Neural crest cell (in vitro differentiated cells): ENCODE data around the gene ODAD4. TPM values are rescaled to one million over a fixed set of nuclear protein-coding genes. Genes with fewer than 3 reads are reported as not detected.

Source experiments
- DNase-seq: peaks from one replicate; pipeline ENCODE4 v3.0.0; 2021; ENCODE audit warnings: low read depth, mixed read lengths, low spot score
- H3K27ac Mint-ChIP-seq: one replicate; pipeline ENCODE4 v1.8.0; 2021; ENCODE audit warnings: mild to moderate bottlenecking, mixed read lengths; ENCODE audit not compliant: unreplicated experiment
- H3K27me3 Mint-ChIP-seq: 2 replicates; pipeline ENCODE4 v1.8.0; 2021; ENCODE audit warnings: low read depth, mild to moderate bottlenecking, mixed read lengths
- H3K36me3 Mint-ChIP-seq: 2 replicates; pipeline ENCODE4 v1.8.0; 2021; ENCODE audit warnings: low read depth, mild to moderate bottlenecking, mixed read lengths
- H3K4me1 Mint-ChIP-seq: 2 replicates; pipeline ENCODE4 v1.8.0; 2021; ENCODE audit warnings: mixed read lengths
- H3K4me3 Mint-ChIP-seq: one replicate; pipeline ENCODE4 v1.8.0; 2021; ENCODE audit warnings: mild to moderate bottlenecking, mixed read lengths
- H3K9me3 Mint-ChIP-seq: 2 replicates; pipeline ENCODE4 v1.8.0; 2021; ENCODE audit warnings: mixed read lengths
- CTCF ChIP-seq: fragments of 200-600 bp; sonication (generic); conservative IDR thresholded peaks from 2 replicates; pipeline ENCODE4 v1.5.0; 2021; ENCODE audit warnings: antibody characterized with exemption, mild to moderate bottlenecking
- total RNA-seq: library from RNA; stranded (reverse); gene quantifications from 2 replicates; pipeline ENCODE4 v1.2.1, GENCODE V29; 2021

Gene ODAD4
- total RNA-seq, 1 donor from 2014 or later = 4.8 TPM

- peaks cover 4% of the 10 kb centered on the region for H3K27me3 Mint-ChIP-seq
- H3K9me3 Mint-ChIP-seq = no peaks in the 10 kb centered on the region
- peak overlapping the region; percentile 69 for H3K4me3 Mint-ChIP-seq
- DNase-seq = no peak
- no peak for TF ChIP-seq CTCF
- no peak overlapping the region for H3K27ac Mint-ChIP-seq
- peaks cover 16% of the 10 kb centered on the region for H3K4me1 Mint-ChIP-seq
- H3K36me3 Mint-ChIP-seq = peaks cover 27% of the 10 kb centered on the region
Observed at GRCh38 chr17:41974658-41975057, 44.2 kb downstream of the ODAD4 start.

GRCh38 chr17:41975099-41976083, 45.0 kb downstream of the ODAD4 start:
- Mint-ChIP-seq H3K36me3 (peaks cover 25% of the 10 kb centered on the region), H3K27me3 (peaks cover 4% of the 10 kb centered on the region), H3K4me1 (peaks cover 13% of the 10 kb centered on the region), H3K4me3 (peak overlapping the region; percentile 69), H3K9me3 (no peaks in the 10 kb centered on the region), H3K27ac (no peak overlapping the region)
- no peak for DNase-seq
- TF ChIP-seq CTCF = no peak

GRCh38 chr17:41976142-41976768, 45.8 kb downstream of the ODAD4 start:
- Mint-ChIP-seq H3K4me3 (peak overlapping the region; percentile 37), H3K9me3 (no peaks in the 10 kb centered on the region), H3K27ac (peak overlapping the region; percentile 78), H3K27me3 (peaks cover 4% of the 10 kb centered on the region), H3K4me1 (peaks cover 9% of the 10 kb centered on the region), H3K36me3 (peaks cover 26% of the 10 kb centered on the region)
- no peak for DNase-seq
- TF ChIP-seq CTCF = no peak

GRCh38 chr17:41977991-41978390, 47.6 kb downstream of the ODAD4 start:
- peak overlapping the region; percentile 43 for H3K27ac Mint-ChIP-seq
- no peaks in the 10 kb centered on the region for H3K9me3 Mint-ChIP-seq
- H3K4me3 Mint-ChIP-seq = peak overlapping the region; percentile 51
- no peak for TF ChIP-seq CTCF
- DNase-seq = no peak
- H3K36me3 Mint-ChIP-seq = peaks cover 28% of the 10 kb centered on the region
- no peaks in the 10 kb centered on the region for H3K4me1 Mint-ChIP-seq
- peaks cover 4% of the 10 kb centered on the region for H3K27me3 Mint-ChIP-seq

- DNase-seq = no peak
- Mint-ChIP-seq H3K36me3 (peaks cover 25% of the 10 kb centered on the region), H3K4me1 (no peaks in the 10 kb centered on the region), H3K9me3 (no peaks in the 10 kb centered on the region), H3K27me3 (no peaks in the 10 kb centered on the region), H3K27ac (no peak overlapping the region), H3K4me3 (no peak overlapping the region)
- TF ChIP-seq CTCF = no peak
Observed at GRCh38 chr17:41982026-41982760, 51.8 kb downstream of the ODAD4 start.
